ENCODE results near the gene SMAD9.

- TF ChIP-seq RFX5 (IDR thresholded peaks at IDR 0.05; ENCODE audit: low read depth, low read length) (no peak), CTCF (conservative IDR thresholded peaks at IDR 0.05; ENCODE audit: low read depth, low read length) (no peak), MAFK (IDR thresholded peaks at IDR 0.05; ENCODE audit: low read depth, low read length) (no peak), FOS (IDR thresholded peaks at IDR 0.05; ENCODE audit: low read depth, low read length) (no peak)
Measured at GRCh38 chr13:36831291-36831690, 88.7 kb downstream of the SMAD9 start.
